ENCODE results near the gene PNP.
"Not testable (repeated sequence)": the region's sequence is repeated elsewhere in the genome, so short reads cannot be mapped to it uniquely, and the experiment has no call there.

DNA sequence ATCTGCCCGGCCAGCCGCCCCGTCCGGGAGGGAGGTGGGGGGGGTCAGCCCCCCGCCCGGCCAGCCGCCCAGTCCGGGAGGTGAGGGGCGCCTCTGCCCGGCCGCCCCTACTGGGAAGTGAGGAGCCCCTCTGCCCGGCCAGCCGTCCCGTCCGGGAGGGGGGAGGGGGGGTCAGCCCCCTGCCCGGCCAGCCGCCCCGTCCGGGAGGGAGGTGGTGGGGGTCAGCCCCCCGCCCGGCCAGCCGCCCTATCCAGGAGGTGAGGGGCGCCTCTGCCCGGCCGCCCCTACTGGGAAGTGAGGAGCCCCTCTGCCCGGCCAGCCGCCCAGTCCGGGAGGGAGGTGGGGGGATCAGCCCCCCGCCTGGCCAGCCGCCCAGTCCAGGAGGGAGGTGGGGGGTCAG is 37.1 kb downstream of the PNP start:
- TF ChIP-seq, protein P1, sequence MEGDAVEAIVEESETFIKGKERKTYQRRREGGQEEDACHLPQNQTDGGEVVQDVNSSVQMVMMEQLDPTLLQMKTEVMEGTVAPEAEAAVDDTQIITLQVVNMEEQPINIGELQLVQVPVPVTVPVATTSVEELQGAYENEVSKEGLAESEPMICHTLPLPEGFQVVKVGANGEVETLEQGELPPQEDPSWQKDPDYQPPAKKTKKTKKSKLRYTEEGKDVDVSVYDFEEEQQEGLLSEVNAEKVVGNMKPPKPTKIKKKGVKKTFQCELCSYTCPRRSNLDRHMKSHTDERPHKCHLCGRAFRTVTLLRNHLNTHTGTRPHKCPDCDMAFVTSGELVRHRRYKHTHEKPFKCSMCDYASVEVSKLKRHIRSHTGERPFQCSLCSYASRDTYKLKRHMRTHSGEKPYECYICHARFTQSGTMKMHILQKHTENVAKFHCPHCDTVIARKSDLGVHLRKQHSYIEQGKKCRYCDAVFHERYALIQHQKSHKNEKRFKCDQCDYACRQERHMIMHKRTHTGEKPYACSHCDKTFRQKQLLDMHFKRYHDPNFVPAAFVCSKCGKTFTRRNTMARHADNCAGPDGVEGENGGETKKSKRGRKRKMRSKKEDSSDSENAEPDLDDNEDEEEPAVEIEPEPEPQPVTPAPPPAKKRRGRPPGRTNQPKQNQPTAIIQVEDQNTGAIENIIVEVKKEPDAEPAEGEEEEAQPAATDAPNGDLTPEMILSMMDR (tag by site-specific recombination; IDR thresholded peaks at IDR 0.05): not testable (repeated sequence)
- not testable (repeated sequence) for TF ChIP-seq ZNF777 (tag by site-specific recombination; IDR thresholded peaks at IDR 0.05; ENCODE audit: borderline replicate concordance); ZSCAN30 (tag by site-specific recombination; IDR thresholded peaks at IDR 0.05); ZNF350 (tag by site-specific recombination; IDR thresholded peaks at IDR 0.05); ZEB2 (tag by site-specific recombination; IDR thresholded peaks at IDR 0.05); ZNF175 (tag by site-specific recombination; IDR thresholded peaks at IDR 0.05); ZNF266 (tag by site-specific recombination; IDR thresholded peaks at IDR 0.05; ENCODE audit: low read depth); OSR2 (tag by site-specific recombination; IDR thresholded peaks at IDR 0.05); SP3 (tag by site-specific recombination; IDR thresholded peaks at IDR 0.05); ZNF558 (tag by site-specific recombination; IDR thresholded peaks at IDR 0.05); PRDM4 (tag by site-specific recombination; IDR thresholded peaks at IDR 0.05); KLF1 (tag by site-specific recombination; IDR thresholded peaks at IDR 0.05); REST (tag by site-specific recombination; IDR thresholded peaks at IDR 0.05)
- TF ChIP-seq, protein P2, sequence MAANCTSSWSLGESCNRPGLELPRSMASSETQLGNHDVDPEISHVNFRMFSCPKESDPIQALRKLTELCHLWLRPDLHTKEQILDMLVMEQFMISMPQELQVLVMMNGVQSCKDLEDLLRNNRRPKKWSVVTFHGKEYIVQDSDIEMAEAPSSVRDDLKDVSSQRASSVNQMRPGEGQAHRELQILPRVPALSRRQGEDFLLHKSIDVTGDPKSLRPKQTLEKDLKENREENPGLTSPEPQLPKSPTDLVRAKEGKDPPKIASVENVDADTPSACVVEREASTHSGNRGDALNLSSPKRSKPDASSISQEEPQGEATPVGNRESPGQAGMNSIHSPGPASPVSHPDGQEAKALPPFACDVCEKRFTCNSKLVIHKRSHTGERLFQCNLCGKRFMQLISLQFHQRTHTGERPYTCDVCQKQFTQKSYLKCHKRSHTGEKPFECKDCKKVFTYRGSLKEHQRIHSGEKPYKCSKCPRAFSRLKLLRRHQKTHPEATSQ (tag by site-specific recombination; IDR thresholded peaks at IDR 0.05): not testable (repeated sequence)

All from HEK293 (cell line).